Transverse colon (tissue), 4 donors: ENCODE results near the gene AFAP1L2.

Source experiments
- CTCF ChIP-seq, 5 experiments: fragments of 200-600 bp in 3 of 5; fragments of 450-650 bp in 2 of 5; sonication (generic) in 3 of 5; IDR thresholded peaks; 1 replicate in 2 of 5; 2 replicates in 3 of 5; pipeline ENCODE4 v1.5.1; 2016 to 2017; ENCODE audit warnings: antibody characterized with exemption in 5 of 5, inconsistent platforms in 3 of 5, mild to moderate bottlenecking in 2 of 5, moderate library complexity in 1 of 5
- EP300 ChIP-seq: sonication (generic); formaldehyde crosslinking; IDR thresholded peaks from one replicate; pipeline ENCODE4 v1.6.1; 2017; ENCODE audit warnings: antibody characterized with exemption, low read depth
- POLR2A ChIP-seq: fragments of 450-650 bp; IDR thresholded peaks from one replicate; pipeline ENCODE4 v1.6.1; 2016; ENCODE audit warnings: antibody characterized with exemption, mild to moderate bottlenecking, moderate library complexity
- POLR2AphosphoS5 ChIP-seq, 3 donors: sonication (generic); formaldehyde crosslinking; IDR thresholded peaks; one replicate each; pipeline ENCODE4 v1.6.1; 2016; ENCODE audit warnings: antibody characterized with exemption in 3 of 3

- TF ChIP-seq POLR2AphosphoS5 (IDR thresholded peaks at IDR 0.05): peak in 2 of 3 donors; percentile 23 to 43
- TF ChIP-seq CTCF (IDR thresholded peaks at IDR 0.05): no peak
- TF ChIP-seq EP300: no peak
- TF ChIP-seq POLR2A: no peak
These were observed 47.4 kb downstream of the AFAP1L2 start for GRCh38 chr10:114356751-114357514.
